Astrocyte (in vitro differentiated cells and primary cell): ENCODE results near the gene IRF2. TPM values are rescaled to one million over a fixed set of nuclear protein-coding genes. Genes with fewer than 3 reads are reported as not detected.

Experiments used
- DNase-seq: peaks from one replicate; pipeline ENCODE4 v3.0.0-alpha.2; 2010; ENCODE audit warnings: low read depth
- FAIRE-seq: peaks from 2 replicates; lab custom pipeline; 2011; peaks lifted over from hg19 to GRCh38; lab: Jason Lieb, UNC
- H2AFZ ChIP-seq: 2 replicates; pipeline ENCODE4 v1.6.0; 2012; ENCODE audit warnings: low read depth, low read length, inconsistent platforms
- H3K27ac ChIP-seq: 2 replicates; pipeline ENCODE4 v1.5.1; 2011; ENCODE audit warnings: low read depth, low read length, inconsistent platforms
- H3K27me3 ChIP-seq: 2 replicates; pipeline ENCODE4 v1.6.0; 2011; ENCODE audit warnings: low read length, inconsistent platforms; ENCODE audit not compliant: insufficient read depth
- H3K36me3 ChIP-seq: 2 replicates; pipeline ENCODE4 v1.5.1; 2011; ENCODE audit warnings: low read length, inconsistent platforms; ENCODE audit not compliant: insufficient read depth
- H3K4me1 ChIP-seq: 2 replicates; pipeline ENCODE4 v1.5.1; 2011; ENCODE audit warnings: low read length, inconsistent platforms; ENCODE audit not compliant: insufficient read depth
- H3K4me2 ChIP-seq: 2 replicates; pipeline ENCODE4 v1.6.0; 2012; ENCODE audit warnings: low read length, inconsistent platforms
- H3K4me3 ChIP-seq: 2 replicates; pipeline ENCODE4 v1.5.1; 2011; ENCODE audit warnings: low read depth, mild to moderate bottlenecking, low read length, inconsistent platforms; ENCODE audit not compliant: insufficient read depth
- H3K79me2 ChIP-seq: 2 replicates; pipeline ENCODE4 v1.6.0; 2012; ENCODE audit warnings: mild to moderate bottlenecking, low read length, inconsistent platforms; ENCODE audit not compliant: insufficient read depth
- H3K9ac ChIP-seq: 2 replicates; pipeline ENCODE4 v1.6.0; 2012; ENCODE audit warnings: mild to moderate bottlenecking, low read length, inconsistent platforms
- H3K9me3 ChIP-seq: 2 replicates; pipeline ENCODE4 v1.5.1; 2012; ENCODE audit warnings: low read depth, mild to moderate bottlenecking, low read length, inconsistent platforms; ENCODE audit not compliant: insufficient read depth
- H4K20me1 ChIP-seq: 2 replicates; pipeline ENCODE4 v1.6.0; 2012; ENCODE audit warnings: low read length, inconsistent platforms; ENCODE audit not compliant: insufficient read depth
- H3K27ac Mint-ChIP-seq: one replicate; pipeline ENCODE4 v1.8.0; 2021; ENCODE audit warnings: mild to moderate bottlenecking, mixed read lengths; ENCODE audit not compliant: unreplicated experiment
- H3K27me3 Mint-ChIP-seq: one replicate; pipeline ENCODE4 v1.8.0; 2021; ENCODE audit warnings: low read depth, mixed read lengths; ENCODE audit not compliant: unreplicated experiment
- H3K36me3 Mint-ChIP-seq: one replicate; pipeline ENCODE4 v1.8.0; 2021; ENCODE audit warnings: low read depth, mixed read lengths; ENCODE audit not compliant: unreplicated experiment
- H3K4me1 Mint-ChIP-seq: one replicate; pipeline ENCODE4 v1.8.0; 2021; ENCODE audit warnings: low read depth, mixed read lengths; ENCODE audit not compliant: unreplicated experiment
- H3K4me3 Mint-ChIP-seq: one replicate; pipeline ENCODE4 v1.8.0; 2021; ENCODE audit warnings: mild to moderate bottlenecking, moderate library complexity, mixed read lengths; ENCODE audit not compliant: unreplicated experiment
- H3K9me3 Mint-ChIP-seq: one replicate; pipeline ENCODE4 v1.8.0; 2021; ENCODE audit warnings: mild to moderate bottlenecking, mixed read lengths; ENCODE audit not compliant: unreplicated experiment
- CTCF ChIP-seq: IDR thresholded peaks from 2 replicates; pipeline ENCODE4 v1.5.1; 2011; ENCODE audit warnings: low read depth, mild to moderate bottlenecking, inconsistent platforms, low read length, moderate library complexity; ENCODE audit not compliant: insufficient read depth
- EZH2 ChIP-seq: IDR thresholded peaks from 2 replicates; pipeline ENCODE4 v1.6.1; 2012; ENCODE audit warnings: mild to moderate bottlenecking, low read length, inconsistent platforms; ENCODE audit not compliant: insufficient read depth
- total RNA-seq: library from RNA; stranded (reverse); gene quantifications from 2 replicates; pipeline ENCODE4 v1.2.1, GENCODE V29; 2021

The IRF2 gene
- total RNA-seq, 1 donor from 2014 or later = 12.6 TPM

GRCh38 chr4:184444953-184445309, 29.4 kb downstream of the IRF2 start:
- Mint-ChIP-seq H3K4me3 (no peak overlapping the region), H3K27ac (no peak overlapping the region), H3K4me1 (peaks cover 62% of the 10 kb centered on the region), H3K9me3 (no peaks in the 10 kb centered on the region), H3K27me3 (no peaks in the 10 kb centered on the region), H3K36me3 (peaks cover 8% of the 10 kb centered on the region)
- Histone ChIP-seq H3K9me3 (no peaks in the 10 kb centered on the region), H3K4me3 (no peak overlapping the region), H3K27me3 (no peaks in the 10 kb centered on the region), H3K4me1 (peaks cover 29% of the 10 kb centered on the region), H4K20me1 (peaks cover 28% of the 10 kb centered on the region), H3K4me2 (no peak overlapping the region), H3K79me2 (peaks cover 58% of the 10 kb centered on the region), H3K27ac (no peak overlapping the region), H3K36me3 (no peaks in the 10 kb centered on the region), H2AFZ (no peak overlapping the region), H3K9ac (no peak overlapping the region)
- TF ChIP-seq EZH2 = no peak
- no peak for TF ChIP-seq CTCF
- no peak for DNase-seq
- FAIRE-seq = no peak

GRCh38 chr4:184444215-184444952, 30.0 kb downstream of the IRF2 start:
- no peaks in the 10 kb centered on the region for H3K9me3 Mint-ChIP-seq
- H3K27me3 Mint-ChIP-seq = no peaks in the 10 kb centered on the region
- no peak overlapping the region for H3K4me2 ChIP-seq
- no peak overlapping the region for H3K9ac ChIP-seq
- no peak overlapping the region for H3K27ac Mint-ChIP-seq
- FAIRE-seq = peak; percentile 39
- no peaks in the 10 kb centered on the region for H3K9me3 ChIP-seq
- peaks cover 8% of the 10 kb centered on the region for H3K36me3 Mint-ChIP-seq
- TF ChIP-seq CTCF (no peak), EZH2 (no peak)
- peaks cover 57% of the 10 kb centered on the region for H3K4me1 Mint-ChIP-seq
- H3K4me3 ChIP-seq = no peak overlapping the region
- no peak overlapping the region for H3K4me3 Mint-ChIP-seq
- H3K4me1 ChIP-seq = peaks cover 23% of the 10 kb centered on the region
- H4K20me1 ChIP-seq = peaks cover 30% of the 10 kb centered on the region
- H3K27me3 ChIP-seq = no peaks in the 10 kb centered on the region
- no peak overlapping the region for H2AFZ ChIP-seq
- H3K36me3 ChIP-seq = no peaks in the 10 kb centered on the region
- peak; percentile 91 for DNase-seq
- peak overlapping the region; percentile 8 for H3K27ac ChIP-seq
- peaks cover 58% of the 10 kb centered on the region for H3K79me2 ChIP-seq

- H3K27ac Mint-ChIP-seq = no peak overlapping the region
- H3K36me3 ChIP-seq = no peaks in the 10 kb centered on the region
- FAIRE-seq (no peak), DNase-seq (no peak)
- H3K9ac ChIP-seq = no peak overlapping the region
- no peak overlapping the region for H3K4me3 ChIP-seq
- no peak overlapping the region for H3K4me3 Mint-ChIP-seq
- H3K4me2 ChIP-seq = no peak overlapping the region
- peaks cover 47% of the 10 kb centered on the region for H3K4me1 Mint-ChIP-seq
- H3K36me3 Mint-ChIP-seq = peaks cover 2% of the 10 kb centered on the region
- no peaks in the 10 kb centered on the region for H3K27me3 Mint-ChIP-seq
- no peak overlapping the region for H3K27ac ChIP-seq
- H2AFZ ChIP-seq = no peak overlapping the region
- TF ChIP-seq EZH2 (no peak), CTCF (no peak)
- H3K79me2 ChIP-seq = peaks cover 51% of the 10 kb centered on the region
- H3K9me3 ChIP-seq = no peaks in the 10 kb centered on the region
- peaks cover 32% of the 10 kb centered on the region for H4K20me1 ChIP-seq
- H3K27me3 ChIP-seq = no peaks in the 10 kb centered on the region
- peaks cover 17% of the 10 kb centered on the region for H3K4me1 ChIP-seq
- H3K9me3 Mint-ChIP-seq = no peaks in the 10 kb centered on the region
These were observed 31.0 kb downstream of the IRF2 start for GRCh38 chr4:184443318-184443717.
